H1 (cell line): ENCODE data around the gene PRMT3. TPM values are rescaled to one million over a fixed set of nuclear protein-coding genes. Genes with fewer than 3 reads are reported as not detected.

Experiments used
- E2F6 ChIP-seq: IDR thresholded peaks from 2 replicates; pipeline ENCODE4 v1.6.1; 2012; ENCODE audit warnings: inconsistent platforms
- polyA plus RNA-seq, 7 experiments: library from polyadenylated mRNA; depleted of rRNA in 3 of 7; stranded (reverse) in 5 of 7; unstranded in 2 of 7; fragments of >200 nt in 5 of 7; fragments of 200-250 nt in 2 of 7; gene quantifications; 1 replicate in 5 of 7; 2 replicates in 1 of 7; 4 replicates in 1 of 7; pipeline versions ENCODE4 v1.2.1 to v1.2.3, GENCODE V29; 2011 to 2013; ENCODE audit warnings: missing spikeins in 2 of 7, mixed read lengths in 2 of 7
- total RNA-seq: library from RNA; stranded (reverse); fragmentation: NEBNext Ultra II Directional; extraction: Animal tissue kit (Norgen Biotek cat#: 25700); gene quantifications from 2 replicates; pipeline ENCODE4 v1.2.1, GENCODE V29; 2021

The PRMT3 gene
- total and polyA plus RNA-seq, 2 of the 8 experiments (the other 6 are each of a cell fraction or from before 2014, with no cell fraction given), result 11.2 to 26.5 TPM

- no peak for TF ChIP-seq E2F6
These were observed 147.9 kb downstream of the PRMT3 start (continued) for GRCh38 chr11:20535271-20535881.
